ENCODE measurements around the gene PRR15L. TPM values are rescaled to one million over a fixed set of nuclear protein-coding genes. Genes with fewer than 3 reads are reported as not detected.

The PRR15L gene
- total RNA-seq, 1 experiment from 2014 or later = 0.18 TPM

DNA sequence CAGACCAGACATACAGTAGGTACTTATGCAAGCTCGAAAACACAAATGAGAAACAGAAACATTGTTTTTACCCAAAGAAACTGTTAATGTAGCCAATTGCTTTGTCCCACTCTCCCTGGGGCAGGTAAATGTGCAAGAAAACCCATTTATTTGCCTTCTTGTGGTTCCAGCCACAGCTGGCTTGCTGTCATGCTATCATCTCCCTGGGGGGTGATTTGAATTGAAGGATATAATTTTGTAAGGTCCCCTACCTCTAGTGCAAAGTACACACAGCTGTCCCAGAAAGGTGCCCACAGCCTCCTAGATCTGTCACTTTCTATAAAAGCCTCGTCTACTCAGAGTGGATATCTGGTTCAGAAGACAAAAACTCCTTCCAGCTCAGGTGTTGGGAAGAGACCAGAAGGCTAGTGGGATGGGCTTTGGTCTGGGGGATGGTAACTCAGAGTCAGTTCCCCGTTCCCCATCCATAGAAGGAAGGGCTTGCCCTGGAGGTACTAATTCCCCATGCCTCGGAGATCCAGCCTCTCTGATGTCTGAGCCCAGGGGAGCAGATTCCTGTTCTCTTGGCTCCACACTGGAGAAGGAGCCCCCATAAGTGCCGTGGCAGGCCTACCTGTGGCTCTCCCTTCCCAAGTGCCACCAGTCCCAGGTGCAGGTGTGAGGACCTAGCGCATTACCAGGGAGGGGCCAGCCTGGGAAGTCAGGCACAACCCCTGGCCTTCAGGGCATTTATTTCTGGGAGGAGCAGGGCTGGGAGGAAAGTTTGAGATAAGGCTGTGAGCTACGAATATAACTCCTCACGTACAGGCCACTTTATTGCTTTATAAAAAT, 2.4 kb upstream of the PRR15L start:
- no peak for DNase-seq (ENCODE audit: low read depth, low spot score)
- POLR2A ChIA-PET = interaction anchor here (0.6 to 0.7 kb wide), 2 partner anchors 20 to 263 kb away, joined by 3 to 5 read pairs; no protein-coding TSS in a partner anchor
- H3K27ac ChIP-seq (ENCODE audit: low read length) = no peak overlapping the region
- no peak overlapping the region for H3K4me3 ChIP-seq (ENCODE audit: low read depth in 2 of 2, low read length in 2 of 2)
- H3K27me3 ChIP-seq (ENCODE audit: control insufficient read depth, insufficient read depth, low read length) = no peaks in the 10 kb centered on the region
- H3K9me3 ChIP-seq (ENCODE audit: control insufficient read depth, insufficient read depth, low read depth, low read length) = no peaks in the 10 kb centered on the region
- peaks cover 16% of the 10 kb centered on the region for H3K4me1 ChIP-seq (ENCODE audit: control insufficient read depth, insufficient read depth, low read length)
- in situ Hi-C loops (cut with HindIII; ENCODE audit: low pct_unique_long_range_greater_than_20kb, low sequenced_read_pairs) (no loop called here), intact Hi-C loops (cut with micrococcal nuclease; ENCODE audit: unreplicated experiment) (no loop called here)
- TF ChIP-seq, protein P1, sequence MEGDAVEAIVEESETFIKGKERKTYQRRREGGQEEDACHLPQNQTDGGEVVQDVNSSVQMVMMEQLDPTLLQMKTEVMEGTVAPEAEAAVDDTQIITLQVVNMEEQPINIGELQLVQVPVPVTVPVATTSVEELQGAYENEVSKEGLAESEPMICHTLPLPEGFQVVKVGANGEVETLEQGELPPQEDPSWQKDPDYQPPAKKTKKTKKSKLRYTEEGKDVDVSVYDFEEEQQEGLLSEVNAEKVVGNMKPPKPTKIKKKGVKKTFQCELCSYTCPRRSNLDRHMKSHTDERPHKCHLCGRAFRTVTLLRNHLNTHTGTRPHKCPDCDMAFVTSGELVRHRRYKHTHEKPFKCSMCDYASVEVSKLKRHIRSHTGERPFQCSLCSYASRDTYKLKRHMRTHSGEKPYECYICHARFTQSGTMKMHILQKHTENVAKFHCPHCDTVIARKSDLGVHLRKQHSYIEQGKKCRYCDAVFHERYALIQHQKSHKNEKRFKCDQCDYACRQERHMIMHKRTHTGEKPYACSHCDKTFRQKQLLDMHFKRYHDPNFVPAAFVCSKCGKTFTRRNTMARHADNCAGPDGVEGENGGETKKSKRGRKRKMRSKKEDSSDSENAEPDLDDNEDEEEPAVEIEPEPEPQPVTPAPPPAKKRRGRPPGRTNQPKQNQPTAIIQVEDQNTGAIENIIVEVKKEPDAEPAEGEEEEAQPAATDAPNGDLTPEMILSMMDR (IDR thresholded peaks at IDR 0.05) = no peak
- TF ChIP-seq POLR2AphosphoS5 (IDR thresholded peaks at IDR 0.05; ENCODE audit: low read depth, low read length) = no peak
- TF ChIP-seq TCF7L2 (IDR thresholded peaks at IDR 0.05; ENCODE audit: low read depth, low read length) = no peak
- no peak for TF ChIP-seq SIN3A (IDR thresholded peaks at IDR 0.05; ENCODE audit: borderline replicate concordance, insufficient read depth, low read depth, low read length)
- TF ChIP-seq REST (IDR thresholded peaks at IDR 0.05; ENCODE audit: insufficient read depth in 1 of 2, low read depth in 2 of 2, low read length in 1 of 2) = no peak
- no TSS peak for BruUV-seq (replicated peaks)
- no peaks in the 10 kb centered on the region for H3K36me3 ChIP-seq (ENCODE audit: control insufficient read depth, insufficient read depth, low read length)
- CTCF ChIA-PET = no interaction called here
- no peak for ATAC-seq

- Histone ChIP-seq H3K9me3 (ENCODE audit: control insufficient read depth, insufficient read depth, low read depth, low read length) (no peaks in the 10 kb centered on the region), H3K27me3 (ENCODE audit: control insufficient read depth, insufficient read depth, low read length) (no peaks in the 10 kb centered on the region), H3K27ac (ENCODE audit: low read length) (no peak overlapping the region), H3K4me3 (ENCODE audit: low read depth in 2 of 2, low read length in 2 of 2) (no peak overlapping the region), H3K4me1 (ENCODE audit: control insufficient read depth, insufficient read depth, low read length) (peaks cover 16% of the 10 kb centered on the region), H3K36me3 (ENCODE audit: control insufficient read depth, insufficient read depth, low read length) (no peaks in the 10 kb centered on the region)
- ATAC-seq (peak; percentile 11; the same call in 1 of the 2 replicates), DNase-seq (ENCODE audit: low read depth, low spot score) (no peak)
- intact Hi-C loops (cut with micrococcal nuclease; ENCODE audit: unreplicated experiment) = no loop called here
- no TSS peak for BruUV-seq (replicated peaks)
- CTCF ChIA-PET = interaction anchor here (0.6 to 1.6 kb wide), 4 partner anchors 10 to 118 kb away, joined by 3 to 7 read pairs (median 4); partner anchors contain the start of gene CDK5RAP3
- POLR2A ChIA-PET = interaction anchor here (0.6 kb wide), 1 partner anchor 264 kb away, joined by 11 read pairs; no protein-coding TSS in a partner anchor
- in situ Hi-C loops (cut with HindIII; ENCODE audit: low pct_unique_long_range_greater_than_20kb, low sequenced_read_pairs) = no loop called here
- TF ChIP-seq TCF7L2 (IDR thresholded peaks at IDR 0.05; ENCODE audit: low read depth, low read length) = no peak
- TF ChIP-seq, protein P1 (IDR thresholded peaks at IDR 0.05) = no peak
- no peak for TF ChIP-seq REST (IDR thresholded peaks at IDR 0.05; ENCODE audit: insufficient read depth in 1 of 2, low read depth in 2 of 2, low read length in 1 of 2)
- no peak for TF ChIP-seq POLR2AphosphoS5 (IDR thresholded peaks at IDR 0.05; ENCODE audit: low read depth, low read length)
- TF ChIP-seq SIN3A (IDR thresholded peaks at IDR 0.05; ENCODE audit: borderline replicate concordance, insufficient read depth, low read depth, low read length) = no peak
These were observed 692 bp downstream of the PRR15L start for GRCh38 chr17:47956791-47957590.

All from Panc1 (cell line).